ENCODE results near the gene SPEF1.

SPEF1 gene

DNA sequence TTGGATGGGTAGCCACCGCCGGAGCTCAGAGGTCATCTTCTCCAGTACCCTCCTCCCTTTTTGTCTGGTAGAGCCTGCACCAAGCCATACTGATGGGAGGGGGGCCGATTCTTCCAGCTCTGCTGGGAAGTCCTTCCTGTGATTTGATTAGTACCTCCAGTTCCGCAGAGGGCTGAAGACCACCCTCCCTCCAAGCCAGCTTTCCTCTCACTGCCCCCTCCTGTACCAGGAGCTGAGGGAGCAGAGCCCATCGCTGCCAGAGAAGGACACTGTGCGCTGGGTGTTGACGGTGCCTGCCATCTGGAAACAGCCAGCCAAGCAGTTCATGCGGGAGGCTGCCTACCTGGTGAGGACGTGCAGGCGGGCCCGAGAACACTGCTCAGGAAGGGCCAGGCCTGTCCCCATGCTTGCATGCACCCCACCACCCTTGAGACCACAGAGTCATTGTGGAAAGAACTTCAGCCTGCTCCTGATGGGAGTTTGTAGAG is 35.5 kb downstream of the SPEF1 start:
- TF ChIP-seq ZBTB7A (IDR thresholded peaks at IDR 0.05; ENCODE audit: low read depth) (no peak), FOXM1 (IDR thresholded peaks at IDR 0.05; ENCODE audit: borderline replicate concordance, low read depth) (no peak), CEBPB (IDR thresholded peaks at IDR 0.05) (no peak), CREB1 (IDR thresholded peaks at IDR 0.05; ENCODE audit: low read depth) (no peak), TAF1 (IDR thresholded peaks at IDR 0.05; ENCODE audit: low read depth) (no peak), REST (IDR thresholded peaks at IDR 0.05; ENCODE audit: low read depth) (no peak), EGR1 (IDR thresholded peaks at IDR 0.05) (no peak), YY1 (IDR thresholded peaks at IDR 0.05; ENCODE audit: low read depth) (no peak), NFIC (IDR thresholded peaks at IDR 0.05) (no peak), RAD21 (IDR thresholded peaks at IDR 0.05; ENCODE audit: low read depth) (no peak), EP300 (IDR thresholded peaks at IDR 0.05; ENCODE audit: borderline replicate concordance) (no peak)
- TF ChIP-seq, protein P1, sequence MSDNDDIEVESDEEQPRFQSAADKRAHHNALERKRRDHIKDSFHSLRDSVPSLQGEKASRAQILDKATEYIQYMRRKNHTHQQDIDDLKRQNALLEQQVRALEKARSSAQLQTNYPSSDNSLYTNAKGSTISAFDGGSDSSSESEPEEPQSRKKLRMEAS (IDR thresholded peaks at IDR 0.05) = no peak

DNA sequence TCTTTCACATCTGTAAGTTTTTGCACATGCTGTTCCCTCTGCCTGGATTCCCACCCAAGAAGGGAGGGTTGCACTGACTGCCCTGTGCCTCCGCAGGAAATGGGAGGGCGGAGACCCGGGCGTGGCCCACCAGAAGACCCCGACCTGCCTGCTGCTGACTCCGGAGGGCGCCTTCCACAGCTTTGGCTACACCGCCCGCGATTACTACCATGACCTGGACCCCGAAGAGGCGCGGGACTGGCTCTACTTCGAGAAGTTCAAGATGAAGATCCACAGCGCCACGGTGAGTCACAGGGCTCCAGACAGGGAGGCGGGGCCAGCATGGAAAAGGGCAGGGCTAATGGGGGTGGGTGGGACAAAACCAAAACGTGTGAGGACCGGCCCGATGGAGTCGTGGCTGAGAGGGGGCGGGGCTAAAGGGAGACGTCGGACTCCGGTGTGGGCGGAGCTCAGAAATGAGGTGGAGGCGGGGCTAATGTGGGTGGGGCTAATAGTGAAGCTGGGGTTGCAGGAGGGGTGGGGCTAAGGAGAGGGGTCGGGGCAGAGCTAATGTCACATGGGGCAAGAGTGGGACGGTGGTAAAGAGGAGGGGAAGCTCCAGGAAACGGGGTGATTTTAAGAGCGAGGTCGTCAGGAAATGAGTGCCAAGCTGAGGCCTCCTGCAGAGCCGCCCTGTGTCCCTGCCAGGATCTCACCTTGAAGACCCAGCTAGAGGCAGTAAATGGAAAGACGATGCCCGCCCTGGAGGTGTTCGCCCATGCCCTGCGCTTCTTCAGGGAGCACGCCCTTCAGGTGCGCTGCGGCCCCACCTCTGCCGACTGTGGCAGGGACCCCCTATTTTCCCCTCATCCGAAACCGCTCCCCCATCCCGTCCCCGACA is 36.2 kb downstream of the SPEF1 start:
- TF ChIP-seq RAD21 (IDR thresholded peaks at IDR 0.05; ENCODE audit: low read depth) (0 out of 2 replicates have a peak, but pooled peaks have one; percentile 17), TAF1 (IDR thresholded peaks at IDR 0.05; ENCODE audit: low read depth) (no peak; the same call in 1 of the 2 replicates), USF1 (IDR thresholded peaks at IDR 0.05) (peak; percentile 66), FOXM1 (IDR thresholded peaks at IDR 0.05; ENCODE audit: borderline replicate concordance, low read depth) (no peak), TEAD4 (IDR thresholded peaks at IDR 0.05) (no peak), EGR1 (IDR thresholded peaks at IDR 0.05) (no peak), NFIC (IDR thresholded peaks at IDR 0.05) (no peak), ZBTB7A (IDR thresholded peaks at IDR 0.05; ENCODE audit: low read depth) (peak; percentile 23), CREB1 (IDR thresholded peaks at IDR 0.05; ENCODE audit: low read depth) (no peak), YY1 (IDR thresholded peaks at IDR 0.05; ENCODE audit: low read depth) (0 out of 2 replicates have a peak, but pooled peaks have one; percentile 16)
- TF ChIP-seq, protein P1 (IDR thresholded peaks at IDR 0.05) = peak; percentile 50; the same call in 1 of the 2 replicates

GRCh38 chr20:3744037-3744436 is 37.2 kb downstream of the SPEF1 start:
- TF ChIP-seq FOXM1 (IDR thresholded peaks at IDR 0.05; ENCODE audit: borderline replicate concordance, low read depth) (no peak), CEBPB (IDR thresholded peaks at IDR 0.05) (no peak), YY1 (IDR thresholded peaks at IDR 0.05; ENCODE audit: low read depth) (no peak)

DNA sequence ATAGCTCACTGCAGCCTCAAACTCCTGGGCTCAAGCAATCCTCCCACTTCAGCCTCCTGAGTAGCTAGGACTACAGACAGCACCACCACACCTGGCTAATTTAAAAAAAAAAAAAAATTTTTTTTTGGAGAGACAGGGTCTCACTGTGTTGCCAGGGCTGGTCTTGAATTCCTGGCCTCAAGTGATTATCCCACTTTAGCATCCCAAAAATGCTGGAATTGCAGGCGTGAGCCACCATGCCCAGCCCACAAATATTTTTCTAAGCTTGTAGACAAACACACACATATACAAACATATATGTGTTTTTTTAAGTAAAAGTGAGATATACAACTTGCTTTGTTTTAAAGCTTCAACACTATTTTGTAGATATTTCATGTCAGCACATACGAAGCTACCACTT is 38.0 kb downstream of the SPEF1 start:
- TF ChIP-seq NFIC (IDR thresholded peaks at IDR 0.05) = no peak

- TF ChIP-seq RAD21 (IDR thresholded peaks at IDR 0.05; ENCODE audit: low read depth) = no peak
- no peak for TF ChIP-seq NFIC (IDR thresholded peaks at IDR 0.05)
- TF ChIP-seq TEAD4 (IDR thresholded peaks at IDR 0.05) = no peak
- no peak for TF ChIP-seq FOXM1 (IDR thresholded peaks at IDR 0.05; ENCODE audit: borderline replicate concordance, low read depth)
- no peak for TF ChIP-seq YY1 (IDR thresholded peaks at IDR 0.05; ENCODE audit: low read depth)
- TF ChIP-seq, protein P1 (IDR thresholded peaks at IDR 0.05) = no peak
- no peak for TF ChIP-seq EP300 (IDR thresholded peaks at IDR 0.05; ENCODE audit: borderline replicate concordance)
- no peak for TF ChIP-seq CREB1 (IDR thresholded peaks at IDR 0.05; ENCODE audit: low read depth)
- TF ChIP-seq CEBPB (IDR thresholded peaks at IDR 0.05) = no peak
- no peak for TF ChIP-seq TCF12 (IDR thresholded peaks at IDR 0.05; ENCODE audit: low read depth)
- no peak for TF ChIP-seq TAF1 (IDR thresholded peaks at IDR 0.05; ENCODE audit: low read depth)
- no peak for TF ChIP-seq USF1 (IDR thresholded peaks at IDR 0.05)
- TF ChIP-seq REST (IDR thresholded peaks at IDR 0.05; ENCODE audit: low read depth) = no peak
- no peak for TF ChIP-seq ZBTB7A (IDR thresholded peaks at IDR 0.05; ENCODE audit: low read depth)
- TF ChIP-seq EGR1 (IDR thresholded peaks at IDR 0.05) = no peak
Measured at GRCh38 chr20:3741836-3742458, 39.3 kb downstream of the SPEF1 start.

All from Ishikawa (cell line).